Motor neuron (in vitro differentiated cells): ENCODE data around the gene NR3C2. TPM values are rescaled to one million over a fixed set of nuclear protein-coding genes. Genes with fewer than 3 reads are reported as not detected.
"Not testable (repeated sequence)": the region's sequence is repeated elsewhere in the genome, so short reads cannot be mapped to it uniquely, and the experiment has no call there.

Source experiments
- ATAC-seq, 8 experiments: fragments of 200-7000 bp; cut with Tn5 transposase; replicated peaks in 6 of 8; 2 replicates each; pipeline ENCODE4 v1.8.0; 2021; ENCODE audit warnings: mild to moderate bottlenecking in 8 of 8, moderate library complexity in 8 of 8
- H3K27ac ChIP-seq, 2 donors: fragments of 250-450 bp; sonication (Bioruptor Pico); 2 replicates each; pipeline ENCODE4 v1.9.0; 2021; ENCODE audit warnings: antibody characterized with exemption in 2 of 2, mild to moderate bottlenecking in 2 of 2, moderate library complexity in 1 of 2
- H3K4me1 ChIP-seq, 2 donors: fragments of 250-450 bp; sonication (Bioruptor Pico); replicated peaks in 1 of 2; 2 replicates each; pipeline ENCODE4 v1.6.1; 2021; ENCODE audit warnings: antibody characterized with exemption in 2 of 2, mild to moderate bottlenecking in 2 of 2, moderate library complexity in 1 of 2
- H3K4me3 ChIP-seq, 5 donors: fragments of 250-450 bp; sonication (Bioruptor Pico); 2 replicates each; pipeline ENCODE4 v1.9.0; 2021; ENCODE audit warnings: antibody characterized with exemption in 5 of 5, mild to moderate bottlenecking in 5 of 5, moderate library complexity in 4 of 5
- WGBS, 10 experiments: fragments of 450-650 bp; shearing (Covaris generic); methylation state at CpG; one replicate each; pipeline ENCODE4 v1.0.0; 2022; 5-methylcytosine and 5-hydroxymethylcytosine counted together
- in situ Hi-C, 9 experiments: fragments of 400-800 bp; cut with MboI; loops; one replicate each; pipeline ENCODE4 v1.15.0; 2021; ENCODE audit warnings: low sequenced_read_pairs in 9 of 9, low pct_unique_long_range_greater_than_20kb in 2 of 9; ENCODE audit not compliant: unreplicated experiment in 9 of 9
- total RNA-seq, 8 experiments: library from RNA; unstranded; fragments of 300-600 nt; gene quantifications; 2 replicates each; pipeline versions ENCODE4 v1.2.3 to v1.2.4, GENCODE V29; 2022

The NR3C2 gene
- total RNA-seq, 8 experiments from 2014 or later = 0.25 to 8.3 (median 1.4) TPM

DNA sequence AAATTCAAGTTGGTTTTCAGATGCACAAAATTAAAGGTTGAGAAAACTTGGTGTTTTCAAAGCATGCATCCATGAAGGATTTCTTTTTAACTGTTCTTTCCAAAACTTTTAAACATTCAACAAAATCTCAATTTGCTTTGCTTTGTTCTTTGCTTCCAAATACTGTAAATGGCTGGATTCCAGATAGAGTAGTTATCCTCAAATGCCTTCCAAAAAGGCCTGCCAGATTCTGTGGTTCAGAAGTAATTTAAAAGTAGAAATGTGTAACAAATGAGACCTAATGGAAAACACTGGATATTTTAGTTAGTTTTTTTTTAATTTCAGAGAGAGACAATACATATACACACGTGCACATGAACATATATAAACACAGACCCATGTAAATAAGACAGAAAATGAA is 97.3 kb downstream of the NR3C2 start:
- Histone ChIP-seq H3K4me3 (no peak overlapping the region), H3K4me1 (no peaks in the 10 kb centered on the region), H3K27ac (no peak overlapping the region)
- in situ Hi-C loops = no loop called here
- WGBS, 10 experiments = 0 to 90% (median 40%) methylated on average over 1 of the region's 1 CpG; no CpG with 5 or more reads in 2 of the 10 experiments
- no peak for ATAC-seq

- no peaks in the 10 kb centered on the region for H3K4me1 ChIP-seq
- in situ Hi-C loops = no loop called here
- H3K27ac ChIP-seq = no peak overlapping the region
- ATAC-seq = no peak
- WGBS, 10 experiments = 45 to 93% (median 83%) methylated on average over 1 to 2 of the region's 2 CpGs; no CpG with 5 or more reads in 1 of the 10 experiments
- H3K4me3 ChIP-seq = no peak overlapping the region
Observed at GRCh38 chr4:148344352-148344751, 97.9 kb downstream of the NR3C2 start.

DNA sequence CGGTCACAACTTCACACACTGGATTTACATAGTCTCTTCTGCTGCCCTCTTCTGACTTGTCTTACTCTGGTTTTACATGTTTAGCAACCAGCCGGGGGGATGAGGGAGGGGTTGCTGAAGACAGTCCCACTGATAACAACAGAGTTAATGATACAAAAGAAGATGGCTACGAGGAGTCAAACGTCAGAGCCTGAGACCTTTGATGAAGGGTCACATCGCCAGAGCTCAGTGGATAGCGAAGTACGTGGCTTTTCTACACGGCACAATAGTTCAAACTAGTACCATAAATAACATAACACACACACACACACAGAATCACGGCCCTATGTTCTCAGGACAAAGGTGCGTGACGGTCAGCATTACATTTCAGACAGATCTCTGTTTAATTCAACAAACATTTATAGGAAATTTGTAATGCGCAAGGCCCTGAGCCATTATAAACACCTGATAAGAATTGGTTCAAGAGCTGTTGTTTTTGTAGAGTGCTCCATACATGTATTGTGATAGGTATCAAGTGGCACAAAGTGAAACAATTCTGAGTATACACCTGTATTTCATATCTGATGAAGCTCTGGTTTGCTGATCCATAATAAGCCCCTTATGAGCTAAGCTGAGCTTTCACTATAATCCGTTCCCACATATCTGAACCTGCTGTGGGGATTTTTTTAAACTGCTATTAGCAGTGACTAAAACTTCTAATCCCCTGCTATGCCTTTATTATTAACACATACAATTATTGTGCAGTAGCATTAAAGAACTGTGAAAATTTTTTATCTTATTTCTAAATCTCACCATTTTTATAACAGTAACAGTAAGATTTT is 100.0 kb downstream of the NR3C2 start:
- no peak overlapping the region for H3K4me3 ChIP-seq
- WGBS, 10 experiments = 43 to 100% (median 70%) methylated on average over 1 to 13 of the region's 13 CpGs
- in situ Hi-C loops = no loop called here
- no peaks in the 10 kb centered on the region for H3K4me1 ChIP-seq
- peak in 4 of 8 experiments; percentile 21 to 60 (median 47) for ATAC-seq
- no peak overlapping the region for H3K27ac ChIP-seq

- 52 to 100% (median 88%) methylated on average over 2 to 4 of the region's 4 CpGs for WGBS, 10 experiments
- in situ Hi-C loops = no loop called here
- H3K4me1 ChIP-seq = peaks cover 0 to 2% of the 10 kb centered on the region in 2 donors
- no peak overlapping the region for H3K4me3 ChIP-seq
- no peak for ATAC-seq
- no peak overlapping the region for H3K27ac ChIP-seq
Observed at GRCh38 chr4:148335133-148335532, 107.1 kb downstream of the NR3C2 start.

GRCh38 chr4:148333265-148333664 is 108.9 kb downstream of the NR3C2 start:
- H3K4me3 ChIP-seq = no peak overlapping the region
- H3K27ac ChIP-seq = no peak overlapping the region
- in situ Hi-C loops = no loop called here
- ATAC-seq = no peak
- peaks cover 0 to 4% of the 10 kb centered on the region in 2 donors for H3K4me1 ChIP-seq
- WGBS, 10 experiments = 0 to 86% (median 59%) methylated on average over 1 of the region's 1 CpG; no CpG with 5 or more reads in 4 of the 10 experiments

- Histone ChIP-seq H3K27ac (no peak overlapping the region), H3K4me3 (no peak overlapping the region), H3K4me1 (peaks cover 0 to 4% of the 10 kb centered on the region in 2 donors)
- ATAC-seq = peak in 1 of 8 experiments; percentile 58
- in situ Hi-C loops = no loop called here
- WGBS, 10 experiments = 38 to 100% (median 100%) methylated on average over 1 to 2 of the region's 2 CpGs; no CpG with 5 or more reads in 1 of the 10 experiments
Observed at GRCh38 chr4:148332486-148332885, 109.7 kb downstream of the NR3C2 start.

DNA sequence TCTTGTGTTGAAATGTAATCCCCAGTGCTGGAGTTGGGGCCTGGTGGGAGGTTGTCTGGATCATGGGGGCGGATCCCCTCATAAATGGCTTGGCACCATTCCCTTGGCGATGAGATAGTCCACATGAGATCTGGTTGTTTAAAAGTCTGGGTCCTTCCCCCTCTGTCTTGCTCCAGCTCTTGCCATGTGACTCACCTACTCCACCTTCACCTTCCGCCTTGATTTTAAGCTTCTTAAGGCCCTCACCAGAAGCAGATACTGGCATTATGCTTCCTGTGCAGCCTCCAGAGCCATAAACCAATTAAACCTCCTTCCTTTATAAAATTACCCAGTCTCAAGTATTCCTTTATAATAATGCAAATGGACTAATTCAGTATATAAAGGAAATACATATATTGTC is 111.5 kb downstream of the NR3C2 start:
- no peak for ATAC-seq
- in situ Hi-C loops = no loop called here
- WGBS, 10 experiments = 69 to 100% (median 86%) methylated on average over 1 to 3 of the region's 3 CpGs; no CpG with 5 or more reads in 4 of the 10 experiments
- Histone ChIP-seq H3K27ac (no peak overlapping the region), H3K4me3 (no peak overlapping the region), H3K4me1 (peaks cover 0 to 4% of the 10 kb centered on the region in 2 donors)

DNA sequence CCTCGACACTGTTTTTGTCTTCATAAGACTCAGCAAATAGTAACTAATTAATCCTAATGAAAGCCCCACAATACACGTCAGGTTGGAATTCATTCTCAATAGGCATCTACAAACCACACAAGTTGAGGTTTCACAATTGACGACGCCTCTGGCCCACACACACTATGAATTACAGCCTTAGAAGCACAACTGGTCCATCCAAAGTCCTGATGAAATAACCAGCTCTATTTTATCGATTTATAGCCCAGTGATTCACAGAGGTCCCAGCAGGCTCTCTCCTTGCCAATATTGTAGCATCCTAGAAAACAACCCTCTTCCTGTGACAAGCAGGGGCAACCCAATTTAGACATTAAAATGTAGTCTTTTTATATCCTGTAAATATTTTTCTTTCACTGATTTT is 112.1 kb downstream of the NR3C2 start:
- Histone ChIP-seq H3K4me1 (peaks cover 0 to 4% of the 10 kb centered on the region in 2 donors), H3K4me3 (no peak overlapping the region), H3K27ac (no peak overlapping the region)
- ATAC-seq = peak in 2 of 8 experiments; percentile 23 to 51
- in situ Hi-C loops = no loop called here
- 22 to 57% (median 47%) methylated on average over 1 to 5 of the region's 5 CpGs; no CpG with 5 or more reads in 1 of the 10 experiments for WGBS, 10 experiments

DNA sequence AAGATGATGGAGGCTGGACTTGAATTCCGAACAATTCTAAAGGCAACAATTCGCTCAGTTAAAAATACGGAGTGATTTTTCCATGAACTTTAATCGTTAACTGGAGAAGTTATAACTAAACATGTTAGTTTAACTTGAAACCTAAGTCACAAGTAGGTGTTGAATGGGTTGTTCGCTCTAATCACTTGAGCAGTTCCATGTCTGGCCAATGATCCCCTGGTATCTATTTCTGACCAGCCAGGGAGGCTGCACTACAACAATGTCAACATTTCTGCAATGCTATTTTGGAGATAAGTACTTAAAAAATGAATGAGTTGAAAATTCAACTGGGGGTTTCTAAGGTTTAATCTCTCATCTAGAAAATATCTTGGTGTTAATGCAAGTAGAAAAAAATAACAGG is 112.5 kb downstream of the NR3C2 start:
- peak in 1 of 8 experiments; percentile 5 for ATAC-seq
- in situ Hi-C loops = no loop called here
- Histone ChIP-seq H3K4me3 (no peak overlapping the region), H3K4me1 (peaks cover 0 to 4% of the 10 kb centered on the region in 2 donors), H3K27ac (no peak overlapping the region)
- WGBS, 10 experiments = 59 to 100% (median 92%) methylated on average over 4 to 5 of the region's 5 CpGs; no CpG with 5 or more reads in 1 of the 10 experiments

DNA sequence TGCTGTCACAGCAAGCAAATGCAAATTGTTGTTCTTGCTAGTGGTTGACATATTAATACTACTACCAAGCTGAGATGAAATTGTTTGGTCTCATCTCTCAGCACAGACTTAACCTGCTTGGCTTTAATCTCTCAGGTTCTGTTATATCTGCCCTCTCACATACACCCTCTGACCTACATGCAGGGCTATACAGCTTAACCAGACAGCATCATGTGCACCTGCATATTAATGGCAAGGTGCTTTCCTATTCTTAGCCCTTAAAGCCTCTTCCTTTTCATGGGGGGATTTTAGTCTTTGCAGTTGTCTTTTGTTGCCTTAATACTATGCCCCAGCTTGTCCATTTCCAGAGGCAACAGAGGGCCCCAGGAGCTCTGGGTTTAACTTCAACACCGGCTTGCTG is 114.5 kb downstream of the NR3C2 start:
- Histone ChIP-seq H3K27ac (no peak overlapping the region), H3K4me3 (no peak overlapping the region), H3K4me1 (peaks cover 0 to 4% of the 10 kb centered on the region in 2 donors)
- 43 to 100% (median 100%) methylated on average over 1 of the region's 1 CpG; no CpG with 5 or more reads in 5 of the 10 experiments for WGBS, 10 experiments
- in situ Hi-C loops = no loop called here
- ATAC-seq = no peak

- in situ Hi-C loops, H3K27ac ChIP-seq, H3K4me1 ChIP-seq, ATAC-seq: not testable (repeated sequence)
- peak overlapping the region in 1 of 5 donors; percentile 21 for H3K4me3 ChIP-seq
- no CpG with 5 or more reads among the region's 17 CpGs for WGBS, 10 experiments
Observed at GRCh38 chr4:148323316-148323715, 118.9 kb downstream of the NR3C2 start.

DNA sequence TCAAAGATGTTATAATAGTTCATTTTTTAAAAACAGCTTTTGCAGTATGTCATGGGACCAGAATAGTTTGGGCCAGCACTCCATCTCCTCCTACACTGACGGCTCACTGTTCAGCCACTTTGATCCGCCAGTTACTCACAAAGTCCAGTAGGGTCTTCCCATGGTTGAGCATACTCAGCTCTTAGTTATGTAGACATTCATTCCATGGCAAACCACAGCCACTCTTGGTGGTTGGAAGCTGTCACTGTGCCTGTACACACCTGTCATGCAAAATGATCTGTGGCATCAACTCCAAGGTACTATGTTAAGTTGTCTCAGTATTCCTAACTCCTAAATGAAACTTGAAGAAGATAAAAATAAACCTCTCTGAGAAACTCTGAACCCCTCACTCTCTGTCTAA is 127.2 kb downstream of the NR3C2 start:
- 42 to 100% (median 81%) methylated on average over 1 to 2 of the region's 2 CpGs; no CpG with 5 or more reads in 2 of the 10 experiments for WGBS, 10 experiments
- no peak for ATAC-seq
- Histone ChIP-seq H3K4me1 (no peaks in the 10 kb centered on the region), H3K27ac (no peak overlapping the region), H3K4me3 (no peak overlapping the region)
- in situ Hi-C loops = no loop called here

DNA sequence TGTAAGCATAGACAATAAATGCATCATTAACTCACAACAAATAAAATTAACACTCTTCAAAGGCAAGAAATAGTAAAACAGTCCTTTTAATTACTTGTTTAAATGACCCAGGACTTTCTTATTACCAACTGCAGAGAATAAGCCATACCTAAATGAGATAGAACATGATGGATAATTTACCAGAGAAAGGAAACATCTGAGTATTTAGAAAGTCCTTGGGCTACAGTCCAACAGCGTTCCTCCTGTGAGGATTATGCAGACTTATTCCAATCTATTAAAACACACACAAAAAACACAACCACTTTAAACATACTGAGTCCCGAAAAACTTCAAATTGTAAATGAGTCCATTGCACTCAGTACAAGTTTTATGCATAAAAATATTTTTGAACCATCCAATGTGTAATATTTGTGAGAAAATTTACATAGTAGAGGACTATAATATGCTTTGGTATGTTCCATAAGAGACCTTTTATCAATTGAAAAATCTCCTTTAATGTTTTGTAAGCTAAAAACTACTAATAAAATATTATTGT is 129.2 kb downstream of the NR3C2 start:
- Histone ChIP-seq H3K4me3 (no peak overlapping the region), H3K27ac (no peak overlapping the region), H3K4me1 (no peaks in the 10 kb centered on the region)
- no peak for ATAC-seq
- in situ Hi-C loops = no loop called here
- 5 to 86% (median 60%) methylated on average over 1 to 2 of the region's 2 CpGs; no CpG with 5 or more reads in 1 of the 10 experiments for WGBS, 10 experiments
